A549 (cell line): ENCODE data around the gene CR2. TPM values are rescaled to one million over a fixed set of nuclear protein-coding genes. Genes with fewer than 3 reads are reported as not detected.

Experiments used
- ATAC-seq, 2 experiments: fragments of 200-7000 bp in 1 of 2; fragments of >200 bp in 1 of 2; cut with Nextera tagmentation in 1 of 2; cut with Tn5 transposase in 1 of 2; 3 replicates each; pipeline versions ENCODE4 v1.8.0 to v1.9.1; 2018 to 2020; ENCODE audit warnings: mild to moderate bottlenecking in 1 of 2, moderate library complexity in 1 of 2
- CTCF ChIA-PET: fragments of 300-600 bp; sonication (Branson Sonifier 250); formaldehyde crosslinking; extraction: SDS; loops from one replicate; lab custom pipeline; 2021; ENCODE audit warnings: antibody characterized with exemption, inconsistent platforms; lab: Yijun Ruan, JAX
- POLR2A ChIA-PET: fragments of 350-600 bp; formaldehyde crosslinking; extraction: SDS; loops from one replicate; lab custom pipeline; 2021; ENCODE audit warnings: antibody characterized with exemption, inconsistent platforms; lab: Yijun Ruan, JAX
- DNase-seq, 2 experiments: peaks; one replicate each; pipeline versions ENCODE4 v3.0.0 to v3.0.0-alpha.2; 2011 to 2016; ENCODE audit warnings: low read depth in 1 of 2, low spot score in 1 of 2
- FAIRE-seq: peaks from 2 replicates; lab custom pipeline; 2011; peaks lifted over from hg19 to GRCh38; lab: Jason Lieb, UNC
- H3K27ac ChIP-seq, 2 experiments: fragments of >200 bp; sonication (Bioruptor Twin); formaldehyde crosslinking; 3 replicates each; pipeline ENCODE4 v1.5.1; 2016 to 2017
- H3K4me1 ChIP-seq: fragments of >200 bp; sonication (Bioruptor Twin); formaldehyde crosslinking; 3 replicates; pipeline ENCODE4 v1.6.1; 2016
- H3K4me2 ChIP-seq: fragments of >200 bp; sonication (Bioruptor Twin); formaldehyde crosslinking; 3 replicates; pipeline ENCODE4 v1.6.1; 2016
- H3K4me3 ChIP-seq: fragments of >200 bp; sonication (Bioruptor Twin); formaldehyde crosslinking; 3 replicates; pipeline ENCODE4 v1.5.1; 2016
- H3K9me3 ChIP-seq: fragments of >200 bp; sonication (Bioruptor Twin); formaldehyde crosslinking; 3 replicates; pipeline ENCODE4 v1.6.1; 2016
- BCL3 ChIP-seq: fragments of >200 bp; sonication (Bioruptor Twin); formaldehyde crosslinking; IDR thresholded peaks from 3 replicates; pipeline ENCODE4 v1.6.1; 2016
- CEBPB ChIP-seq, 2 experiments: fragments of >200 bp in 1 of 2; sonication (Bioruptor Twin) in 1 of 2; formaldehyde crosslinking in 1 of 2; IDR thresholded peaks; 2 replicates each; pipeline ENCODE4 v1.6.1; 2012 to 2016
- CHD4 ChIP-seq: fragments of 200-600 bp; sonication (generic); IDR thresholded peaks from 2 replicates; pipeline ENCODE4 v1.6.1; 2016; ENCODE audit warnings: antibody characterized with exemption, mild to moderate bottlenecking, borderline replicate concordance
- E2F6 ChIP-seq: IDR thresholded peaks from 2 replicates; pipeline ENCODE4 v1.6.1; 2012; ENCODE audit warnings: low read depth, borderline replicate concordance
- EHF ChIP-seq: fragments of 250-450 bp; sonication (Bioruptor Pico); IDR thresholded peaks from 2 replicates; pipeline ENCODE4 v1.5.0; 2020; ENCODE audit warnings: mild to moderate bottlenecking
- EHMT2 ChIP-seq: fragments of 200-600 bp; sonication (generic); IDR thresholded peaks from 2 replicates; pipeline ENCODE4 v1.6.1; 2016; ENCODE audit warnings: antibody characterized with exemption, low read depth, mild to moderate bottlenecking, moderate library complexity
- EP300 ChIP-seq, 2 experiments: fragments of >200 bp; sonication (Bioruptor Twin); formaldehyde crosslinking; IDR thresholded peaks; 2 replicates in 1 of 2; 3 replicates in 1 of 2; pipeline ENCODE4 v1.6.1; 2016 to 2017
- GATA3 ChIP-seq: IDR thresholded peaks from 2 replicates; pipeline ENCODE4 v1.6.1; 2012; ENCODE audit warnings: borderline replicate concordance
- HES2 ChIP-seq: fragments of >200 bp; sonication (Bioruptor Twin); formaldehyde crosslinking; IDR thresholded peaks from 2 replicates; pipeline ENCODE4 v1.6.1; 2016
- JUN ChIP-seq, 2 experiments: fragments of >200 bp; sonication (Bioruptor Twin); formaldehyde crosslinking; IDR thresholded peaks; 2 replicates in 1 of 2; 3 replicates in 1 of 2; pipeline ENCODE4 v1.6.1; 2016 to 2017
- KDM1A ChIP-seq: fragments of 200-600 bp; sonication (generic); IDR thresholded peaks from 2 replicates; pipeline ENCODE4 v1.6.1; 2016; ENCODE audit warnings: low read depth, mild to moderate bottlenecking
- KDM5A ChIP-seq: fragments of 200-600 bp; sonication (generic); IDR thresholded peaks from 2 replicates; pipeline ENCODE4 v1.6.1; 2016; ENCODE audit warnings: antibody characterized with exemption, mild to moderate bottlenecking
- MAFK ChIP-seq: fragments of 450-650 bp; IDR thresholded peaks from 2 replicates; pipeline ENCODE4 v1.6.1; 2014; ENCODE audit not compliant: partially characterized antibody
- NPAS2 ChIP-seq: fragments of 250-450 bp; sonication (Bioruptor Pico); IDR thresholded peaks from 2 replicates; pipeline ENCODE4 v1.8.0; 2022; ENCODE audit warnings: mild to moderate bottlenecking, moderate library complexity, borderline replicate concordance
- PBX3 ChIP-seq: IDR thresholded peaks from 2 replicates; pipeline ENCODE4 v1.6.1; 2012
- PHF8 ChIP-seq: fragments of 200-600 bp; sonication (generic); IDR thresholded peaks from 2 replicates; pipeline ENCODE4 v1.6.1; 2016; ENCODE audit warnings: low read depth, mild to moderate bottlenecking, antibody characterized with exemption, moderate library complexity, borderline replicate concordance
- POLR2A ChIP-seq: IDR thresholded peaks from 2 replicates; pipeline ENCODE4 v1.6.1; 2012; ENCODE audit warnings: mild to moderate bottlenecking, low read length
- RAD21 ChIP-seq, 2 experiments: fragments of >200 bp in 1 of 2; sonication (Bioruptor Twin) in 1 of 2; formaldehyde crosslinking in 1 of 2; IDR thresholded peaks in 1 of 2; conservative IDR thresholded peaks in 1 of 2; 2 replicates in 1 of 2; 3 replicates in 1 of 2; pipeline ENCODE4 v1.6.1; 2012 to 2018; ENCODE audit warnings: inconsistent platforms in 1 of 2
- RCOR1 ChIP-seq: fragments of 150-350 bp; IDR thresholded peaks from 2 replicates; pipeline ENCODE4 v1.6.1; 2014; ENCODE audit warnings: antibody characterized with exemption, low read length, low read depth
- RFX5 ChIP-seq: fragments of 450-650 bp; IDR thresholded peaks from 2 replicates; pipeline ENCODE4 v1.7.1; 2014; ENCODE audit warnings: antibody characterized with exemption, mild to moderate bottlenecking, moderate library complexity
- RNF2 ChIP-seq: fragments of 200-600 bp; sonication (generic); IDR thresholded peaks from 2 replicates; pipeline ENCODE4 v1.6.1; 2016; ENCODE audit warnings: low read depth, mild to moderate bottlenecking, antibody characterized with exemption, moderate library complexity, borderline replicate concordance
- USF2 ChIP-seq: fragments of 450-650 bp; IDR thresholded peaks from 2 replicates; pipeline ENCODE4 v1.6.1; 2014; ENCODE audit warnings: antibody characterized with exemption
- ZC3H11A ChIP-seq: fragments of 450-650 bp; IDR thresholded peaks from 2 replicates; pipeline ENCODE4 v1.6.1; 2014; ENCODE audit warnings: antibody characterized with exemption, mild to moderate bottlenecking
- ZFP36 ChIP-seq: fragments of 450-650 bp; IDR thresholded peaks from 2 replicates; pipeline ENCODE4 v1.6.1; 2014; ENCODE audit warnings: borderline replicate concordance; ENCODE audit not compliant: partially characterized antibody
- polyA plus RNA-seq, 4 experiments: library from polyadenylated mRNA; depleted of rRNA in 3 of 4; stranded (reverse); fragments of >200 nt; fragmentation: RNase III in 1 of 4; extraction: RNeasy Plus Mini Kit Qiagen cat#74134 plus additional on column Dnase treatment in 1 of 4; gene quantifications; 2 replicates in 3 of 4; 3 replicates in 1 of 4; pipeline ENCODE4 v1.2.3, GENCODE V29; 2011 to 2017

The CR2 gene
- polyA plus RNA-seq, 2 of the 4 experiments (the other 2 are of a cell fraction): not detected

- ATAC-seq (no peak), DNase-seq (no peak), FAIRE-seq (no peak)
- Histone ChIP-seq H3K4me3 (no peak overlapping the region), H3K4me1 (no peaks in the 10 kb centered on the region), H3K27ac (no peak overlapping the region), H3K9me3 (no peaks in the 10 kb centered on the region), H3K4me2 (no peak overlapping the region)
- ChIA-PET POLR2A (no interaction called here), CTCF (interaction anchor here (1.2 to 1.3 kb wide), 3 partner anchors 37 to 550 kb away, joined by 3 to 6 read pairs (median 4); no protein-coding TSS in a partner anchor)
- TF ChIP-seq NPAS2 (CRISPR knock-in tag): no peak
- TF ChIP-seq PHF8: no peak
- TF ChIP-seq KDM1A: no peak
- no peak for TF ChIP-seq ZFP36
- no peak for TF ChIP-seq JUN (IDR thresholded peaks at IDR 0.05)
- TF ChIP-seq EP300 (IDR thresholded peaks at IDR 0.05): no peak
- TF ChIP-seq CEBPB (IDR thresholded peaks at IDR 0.05): no peak
- no peak for TF ChIP-seq RCOR1
- TF ChIP-seq HES2: no peak
Measured at GRCh38 chr1:207462535-207462934, 8.4 kb downstream of the CR2 start.

GRCh38 chr1:207463021-207463420 lies 8.9 kb downstream of the CR2 start:
- Histone ChIP-seq H3K9me3 (no peaks in the 10 kb centered on the region), H3K4me2 (no peak overlapping the region), H3K4me3 (no peak overlapping the region), H3K4me1 (no peaks in the 10 kb centered on the region), H3K27ac (no peak overlapping the region)
- ChIA-PET CTCF (no interaction called here), POLR2A (no interaction called here)
- ATAC-seq: no peak
- FAIRE-seq: no peak
- TF ChIP-seq KDM1A (no peak), MAFK (no peak), JUN (IDR thresholded peaks at IDR 0.05) (no peak), HES2 (no peak), KDM5A (no peak), RFX5 (no peak), POLR2A (no peak), CEBPB (IDR thresholded peaks at IDR 0.05) (no peak), GATA3 (no peak), EHF (CRISPR knock-in tag) (no peak), E2F6 (no peak), ZC3H11A (no peak), PBX3 (no peak), RAD21 (conservative IDR thresholded peaks at IDR 0.05 in 1 of 2, IDR thresholded peaks at IDR 0.05 in 1 of 2) (no peak), USF2 (no peak), EHMT2 (no peak), ZFP36 (no peak), BCL3 (no peak), CHD4 (no peak), RNF2 (no peak)
- no peak for DNase-seq
